Colonic mucosa (tissue), 4 donors: Measurements from ENCODE around the gene RAB27B. TPM values are rescaled to one million over a fixed set of nuclear protein-coding genes. Genes with fewer than 3 reads are reported as not detected.
"Not testable (repeated sequence)": the region's sequence is repeated elsewhere in the genome, so short reads cannot be mapped to it uniquely, and the experiment has no call there.

Source experiments
- DNase-seq: peaks from one replicate; pipeline ENCODE4 v3.0.0-alpha.2; 2020
- H3K27ac ChIP-seq: fragments of 200-600 bp; one replicate; pipeline ENCODE4 v1.8.0; 2021
- H3K27me3 ChIP-seq: fragments of 200-600 bp; one replicate; pipeline ENCODE4 v1.8.0; 2021
- H3K36me3 ChIP-seq: fragments of 200-600 bp; one replicate; pipeline ENCODE4 v1.8.0; 2021
- H3K4me1 ChIP-seq: fragments of 200-600 bp; one replicate; pipeline ENCODE4 v1.8.0; 2021; ENCODE audit warnings: mild to moderate bottlenecking
- H3K4me3 ChIP-seq: fragments of 200-600 bp; one replicate; pipeline ENCODE4 v1.8.0; 2021
- H3K9ac ChIP-seq, 2 donors: one replicate each; pipeline ENCODE4 v1.7.0; 2013; ENCODE audit warnings: control low read depth in 2 of 2, low read depth in 2 of 2, low read length in 2 of 2
- H3K9me3 ChIP-seq: fragments of 200-600 bp; one replicate; pipeline ENCODE4 v1.8.0; 2021
- CTCF ChIP-seq: fragments of 200-600 bp; IDR thresholded peaks from one replicate; pipeline ENCODE4 v1.8.0; 2022; ENCODE audit warnings: antibody characterized with exemption, mild to moderate bottlenecking
- intact Hi-C: fragments of 100-400 bp; cut with DNase I; formaldehyde crosslinking; loops from one replicate; pipeline ENCODE4 v1.14.1; 2022
- total RNA-seq, 2 donors: library from RNA; stranded (reverse); fragmentation: NEBNext Ultra II Directional in 1 of 2; extraction: Animal tissue kit (Norgen Biotek cat#: 25700) in 1 of 2; gene quantifications; one replicate each; pipeline ENCODE4 v1.2.1, GENCODE V29; 2021
- donor health status: healthy.
- donor health status: DM: no; HTN: no; CAD: no.
- donor health status: DM: no; HTN: no; CAD: no.

The RAB27B gene
- total RNA-seq, 2 donors from 2014 or later, result 8.9 to 12.5 TPM

- intact Hi-C loops, result no loop called here
- no peak for DNase-seq
- no peak overlapping the region for H3K4me3 ChIP-seq
- no peaks in the 10 kb centered on the region for H3K4me1 ChIP-seq
- H3K36me3 ChIP-seq, result no peaks in the 10 kb centered on the region
- no peaks in the 10 kb centered on the region for H3K9me3 ChIP-seq
- no peak for TF ChIP-seq CTCF
- no peak overlapping the region for H3K27ac ChIP-seq
- H3K9ac ChIP-seq, result no peak overlapping the region
- no peaks in the 10 kb centered on the region for H3K27me3 ChIP-seq
Observed at GRCh38 chr18:54806526-54806925, 21.8 kb upstream of the RAB27B start.

GRCh38 chr18:54807303-54807702 lies 21.0 kb upstream of the RAB27B start:
- H3K4me1 ChIP-seq, result no peaks in the 10 kb centered on the region
- no peak overlapping the region for H3K9ac ChIP-seq
- no peak for DNase-seq
- TF ChIP-seq CTCF, result no peak
- no peaks in the 10 kb centered on the region for H3K9me3 ChIP-seq
- no peak overlapping the region for H3K4me3 ChIP-seq
- H3K36me3 ChIP-seq, result no peaks in the 10 kb centered on the region
- intact Hi-C loops, result no loop called here
- H3K27ac ChIP-seq, result no peak overlapping the region
- no peaks in the 10 kb centered on the region for H3K27me3 ChIP-seq

- H3K27ac ChIP-seq, H3K4me3 ChIP-seq, H3K9ac ChIP-seq, intact Hi-C loops, H3K9me3 ChIP-seq, H3K27me3 ChIP-seq, DNase-seq, H3K36me3 ChIP-seq, H3K4me1 ChIP-seq: not testable (repeated sequence)
Observed at GRCh38 chr18:54810662-54811061, 17.6 kb upstream of the RAB27B start.

DNA sequence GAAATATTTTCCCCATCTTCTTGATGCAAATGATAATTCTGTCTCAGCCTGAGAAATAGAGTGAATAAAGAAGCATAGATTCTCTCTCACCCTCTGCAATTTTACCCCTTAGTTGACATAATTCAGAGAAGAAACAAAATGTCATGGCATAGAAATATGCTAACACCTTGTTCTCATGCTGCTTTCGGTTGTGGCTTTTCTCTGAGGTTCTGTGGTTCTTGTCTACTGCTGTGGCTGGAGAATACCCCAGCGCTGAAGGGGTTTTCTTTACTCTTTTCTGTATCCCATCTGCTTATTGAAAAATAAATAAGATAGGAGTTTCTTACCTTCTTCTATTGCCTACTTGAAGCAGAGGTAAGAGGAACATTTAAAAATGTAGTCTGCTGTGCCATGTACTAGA lies 15.4 kb upstream of the RAB27B start:
- no peak overlapping the region for H3K27ac ChIP-seq
- intact Hi-C loops, result no loop called here
- H3K9me3 ChIP-seq, result no peaks in the 10 kb centered on the region
- no peak overlapping the region for H3K9ac ChIP-seq
- no peaks in the 10 kb centered on the region for H3K4me1 ChIP-seq
- no peaks in the 10 kb centered on the region for H3K27me3 ChIP-seq
- TF ChIP-seq CTCF, result no peak
- DNase-seq, result no peak
- no peak overlapping the region for H3K4me3 ChIP-seq
- H3K36me3 ChIP-seq, result no peaks in the 10 kb centered on the region

GRCh38 chr18:54813305-54813704 lies 15.0 kb upstream of the RAB27B start:
- no peak for TF ChIP-seq CTCF
- intact Hi-C loops, result no loop called here
- no peak overlapping the region for H3K27ac ChIP-seq
- H3K4me1 ChIP-seq, result no peaks in the 10 kb centered on the region
- no peak overlapping the region for H3K9ac ChIP-seq
- H3K36me3 ChIP-seq, result no peaks in the 10 kb centered on the region
- no peaks in the 10 kb centered on the region for H3K27me3 ChIP-seq
- no peak for DNase-seq
- no peak overlapping the region for H3K4me3 ChIP-seq
- H3K9me3 ChIP-seq, result no peaks in the 10 kb centered on the region

DNA sequence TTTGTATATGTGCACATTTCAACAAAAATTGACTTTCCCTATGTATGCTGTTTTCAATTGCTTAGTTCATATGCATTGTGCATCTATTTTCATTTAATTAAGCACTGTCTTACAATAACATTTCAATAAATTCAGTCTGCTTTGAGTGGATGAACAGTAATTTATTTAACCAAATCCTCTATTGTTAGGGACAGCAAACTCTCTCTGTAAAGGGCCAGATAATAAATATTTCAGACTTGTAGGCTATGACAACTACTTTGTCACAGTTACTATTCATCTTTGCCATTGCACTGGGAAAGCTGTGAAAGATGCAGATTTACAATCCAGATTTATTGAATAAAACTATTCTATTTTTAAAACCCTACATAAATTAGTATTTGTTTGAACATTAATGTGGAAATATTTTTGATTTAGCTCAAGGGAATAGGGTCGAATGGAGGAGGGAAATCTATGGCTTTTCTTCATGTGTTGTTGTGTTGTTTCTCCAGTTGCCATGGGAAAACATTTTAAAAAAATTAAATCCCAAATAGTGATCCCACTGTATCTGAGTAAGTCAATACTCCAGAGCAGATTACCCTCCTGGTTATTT lies 14.2 kb upstream of the RAB27B start:
- H3K4me3 ChIP-seq, result no peak overlapping the region
- no peaks in the 10 kb centered on the region for H3K4me1 ChIP-seq
- no peak for TF ChIP-seq CTCF
- DNase-seq, result no peak
- no peak overlapping the region for H3K27ac ChIP-seq
- intact Hi-C loops, result no loop called here
- no peaks in the 10 kb centered on the region for H3K27me3 ChIP-seq
- H3K9ac ChIP-seq, result no peak overlapping the region
- no peaks in the 10 kb centered on the region for H3K9me3 ChIP-seq
- no peaks in the 10 kb centered on the region for H3K36me3 ChIP-seq
